Measurements from ENCODE around the gene GCLM. TPM values are rescaled to one million over a fixed set of nuclear protein-coding genes. Genes with fewer than 3 reads are reported as not detected.

GCLM gene
- total RNA-seq, 2 donors from 2014 or later = 12.5 to 28.4 TPM

DNA sequence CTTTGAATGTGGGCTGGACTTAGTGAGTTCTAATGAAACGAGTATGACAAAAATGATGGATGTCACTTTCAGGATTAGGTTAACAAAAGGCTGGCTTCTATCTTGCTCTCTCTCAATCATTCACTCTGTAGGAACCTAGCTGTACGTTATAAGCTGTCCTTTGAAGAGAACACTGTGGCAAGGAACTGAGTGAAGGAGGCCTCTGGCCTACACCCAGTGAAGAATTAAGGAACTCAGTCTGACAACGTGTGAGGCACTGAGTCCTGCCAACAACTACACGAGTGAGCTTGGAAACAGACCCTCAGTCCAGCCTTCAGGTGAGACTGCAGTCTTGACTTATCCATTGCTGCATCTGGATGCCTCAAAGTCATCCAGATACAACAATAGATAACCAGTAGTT, 27.0 kb downstream of the GCLM start:
- Histone ChIP-seq H3K4me3 (no peak overlapping the region), H3K36me3 (no peaks in the 10 kb centered on the region), H3K27me3 (replicated peaks; ENCODE audit: insufficient read depth) (no peaks in the 10 kb centered on the region), H3K4me1 (ENCODE audit: control insufficient read depth in 1 of 2, low read depth in 2 of 2) (peaks cover 10 to 16% of the 10 kb centered on the region in 2 donors), H3K9me3 (no peaks in the 10 kb centered on the region), H3K27ac (no peak overlapping the region)
- DNase-seq (ENCODE audit: low spot score) = no peak
- no peak for ATAC-seq (ENCODE audit: insufficient number of reproducible peaks, low FRiP score, low read depth)
- no peak for TF ChIP-seq CTCF (IDR thresholded peaks at IDR 0.05)

- DNase-seq (ENCODE audit: low spot score) (no peak), ATAC-seq (ENCODE audit: insufficient number of reproducible peaks, low FRiP score, low read depth) (no peak)
- Histone ChIP-seq H3K4me3 (no peak overlapping the region), H3K27ac (no peak overlapping the region), H3K9me3 (no peaks in the 10 kb centered on the region), H3K27me3 (replicated peaks; ENCODE audit: insufficient read depth) (no peaks in the 10 kb centered on the region), H3K4me1 (ENCODE audit: control insufficient read depth in 1 of 2, low read depth in 2 of 2) (peaks cover 19 to 28% of the 10 kb centered on the region in 2 donors), H3K36me3 (peaks cover 4% of the 10 kb centered on the region)
- TF ChIP-seq CTCF (IDR thresholded peaks at IDR 0.05) = no peak
Measured at GRCh38 chr1:93880731-93881130, 28.5 kb downstream of the GCLM start.

GRCh38 chr1:93878889-93879586, 30.2 kb downstream of the GCLM start, which contains the start of gene DNTTIP2:
TSS of gene DNTTIP2 (minus strand) at chr1:93879206. CDS start at chr1:93879148, 58 bp downstream.
- ATAC-seq (ENCODE audit: insufficient number of reproducible peaks, low FRiP score, low read depth) = peak; percentile 89
- H3K27me3 ChIP-seq (replicated peaks; ENCODE audit: insufficient read depth) = no peaks in the 10 kb centered on the region
- peak; percentile 76 for DNase-seq (ENCODE audit: low spot score)
- H3K36me3 ChIP-seq = peaks cover 14% of the 10 kb centered on the region
- H3K9me3 ChIP-seq = no peaks in the 10 kb centered on the region
- TF ChIP-seq CTCF (IDR thresholded peaks at IDR 0.05) = no peak
- peaks cover 19 to 28% of the 10 kb centered on the region in 2 donors for H3K4me1 ChIP-seq (ENCODE audit: control insufficient read depth in 1 of 2, low read depth in 2 of 2)
- peak within 1 kb of the TSS; percentile 88 for H3K4me3 ChIP-seq
- peak within 1 kb of the TSS; percentile 94 to 95 for H3K27ac ChIP-seq

DNA sequence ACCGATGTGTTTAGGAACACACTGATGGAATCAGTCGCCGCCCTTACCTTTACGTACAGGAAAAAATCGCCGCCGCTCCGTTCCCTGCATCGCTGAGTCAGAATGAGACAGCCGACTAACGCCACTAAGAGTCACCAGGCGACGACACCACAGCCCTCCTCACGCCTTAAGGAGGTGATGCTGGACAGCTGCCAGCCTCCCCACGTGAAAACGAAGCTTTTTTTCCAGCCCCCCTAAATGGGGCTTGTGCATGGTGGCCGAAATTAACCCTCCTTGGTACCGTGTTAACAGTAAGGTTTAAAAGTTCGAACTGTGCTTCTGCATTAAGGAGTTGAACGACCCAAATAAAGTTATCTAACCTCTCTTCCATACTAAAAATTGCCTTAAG, 30.7 kb downstream of the GCLM start:
- H3K27me3 ChIP-seq (replicated peaks; ENCODE audit: insufficient read depth) = no peaks in the 10 kb centered on the region
- H3K36me3 ChIP-seq = peaks cover 20% of the 10 kb centered on the region
- no peak for TF ChIP-seq CTCF (IDR thresholded peaks at IDR 0.05)
- ATAC-seq (ENCODE audit: insufficient number of reproducible peaks, low FRiP score, low read depth) = peak; percentile 51
- no peaks in the 10 kb centered on the region for H3K9me3 ChIP-seq
- H3K27ac ChIP-seq = peak overlapping the region; percentile 94 to 95
- peak overlapping the region; percentile 88 for H3K4me3 ChIP-seq
- H3K4me1 ChIP-seq (ENCODE audit: control insufficient read depth in 1 of 2, low read depth in 2 of 2) = peaks cover 19 to 28% of the 10 kb centered on the region in 2 donors
- no peak for DNase-seq (ENCODE audit: low spot score)

DNA sequence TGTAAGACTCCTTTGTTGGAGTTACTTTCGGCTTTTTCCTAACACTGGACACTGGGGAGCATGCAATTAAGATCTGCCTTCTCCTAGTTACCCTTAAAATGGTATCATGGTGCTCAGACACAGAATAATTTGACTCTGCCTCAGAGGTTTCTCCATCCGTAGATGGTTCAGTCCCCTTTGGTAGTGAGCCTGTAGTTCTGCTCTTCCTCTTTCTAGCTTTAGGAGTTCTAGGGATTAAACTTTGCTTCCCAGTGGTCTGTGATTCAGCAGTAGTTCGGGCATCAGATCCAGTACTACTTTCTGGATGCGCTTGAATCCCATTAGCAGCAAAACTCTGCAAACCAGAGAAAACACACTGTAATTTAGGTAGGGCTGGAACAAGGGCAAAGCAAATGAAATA, 31.7 kb downstream of the GCLM start:
- Histone ChIP-seq H3K36me3 (peaks cover 24% of the 10 kb centered on the region), H3K4me1 (ENCODE audit: control insufficient read depth in 1 of 2, low read depth in 2 of 2) (peaks cover 19 to 28% of the 10 kb centered on the region in 2 donors), H3K9me3 (no peaks in the 10 kb centered on the region), H3K4me3 (peak overlapping the region; percentile 88), H3K27me3 (replicated peaks; ENCODE audit: insufficient read depth) (no peaks in the 10 kb centered on the region), H3K27ac (no peak overlapping the region)
- DNase-seq (ENCODE audit: low spot score) = no peak
- ATAC-seq (ENCODE audit: insufficient number of reproducible peaks, low FRiP score, low read depth) = no peak
- TF ChIP-seq CTCF (IDR thresholded peaks at IDR 0.05) = no peak

Data from thoracic aorta (tissue), 2 donors.